WI38 (cell line): ENCODE measurements around the gene TRERF1.

Experiments
- H3K4me3 ChIP-seq: 2 replicates; pipeline ENCODE4 v1.5.1; 2011; ENCODE audit warnings: low read depth, mild to moderate bottlenecking, control low read depth, low read length
- CTCF ChIP-seq: IDR thresholded peaks from 2 replicates; pipeline ENCODE4 v1.5.1; 2012; ENCODE audit warnings: low read depth, mild to moderate bottlenecking, control low read depth, low read length

The TRERF1 gene

GRCh38 chr6:42366011-42366705, 85.6 kb downstream of the TRERF1 start:
- no peak for TF ChIP-seq CTCF
- H3K4me3 ChIP-seq: no peak overlapping the region

- no peak for TF ChIP-seq CTCF
- no peak overlapping the region for H3K4me3 ChIP-seq
Measured at GRCh38 chr6:42365021-42365420, 86.7 kb downstream of the TRERF1 start.

- H3K4me3 ChIP-seq: no peak overlapping the region
- TF ChIP-seq CTCF: no peak
Measured at GRCh38 chr6:42363926-42364849, 87.5 kb downstream of the TRERF1 start.

- H3K4me3 ChIP-seq: no peak overlapping the region
- no peak for TF ChIP-seq CTCF
Measured at GRCh38 chr6:42361036-42361435, 90.7 kb downstream of the TRERF1 start.

GRCh38 chr6:42359021-42359420, 92.7 kb downstream of the TRERF1 start:
- no peak overlapping the region for H3K4me3 ChIP-seq
- no peak for TF ChIP-seq CTCF

- TF ChIP-seq CTCF: no peak
- H3K4me3 ChIP-seq: no peak overlapping the region
Measured at GRCh38 chr6:42355416-42355815, 96.3 kb downstream of the TRERF1 start.

GRCh38 chr6:42354702-42355101, 97.0 kb downstream of the TRERF1 start:
- TF ChIP-seq CTCF: no peak
- no peak overlapping the region for H3K4me3 ChIP-seq
